ENCODE results near the gene NRG3.

DNA sequence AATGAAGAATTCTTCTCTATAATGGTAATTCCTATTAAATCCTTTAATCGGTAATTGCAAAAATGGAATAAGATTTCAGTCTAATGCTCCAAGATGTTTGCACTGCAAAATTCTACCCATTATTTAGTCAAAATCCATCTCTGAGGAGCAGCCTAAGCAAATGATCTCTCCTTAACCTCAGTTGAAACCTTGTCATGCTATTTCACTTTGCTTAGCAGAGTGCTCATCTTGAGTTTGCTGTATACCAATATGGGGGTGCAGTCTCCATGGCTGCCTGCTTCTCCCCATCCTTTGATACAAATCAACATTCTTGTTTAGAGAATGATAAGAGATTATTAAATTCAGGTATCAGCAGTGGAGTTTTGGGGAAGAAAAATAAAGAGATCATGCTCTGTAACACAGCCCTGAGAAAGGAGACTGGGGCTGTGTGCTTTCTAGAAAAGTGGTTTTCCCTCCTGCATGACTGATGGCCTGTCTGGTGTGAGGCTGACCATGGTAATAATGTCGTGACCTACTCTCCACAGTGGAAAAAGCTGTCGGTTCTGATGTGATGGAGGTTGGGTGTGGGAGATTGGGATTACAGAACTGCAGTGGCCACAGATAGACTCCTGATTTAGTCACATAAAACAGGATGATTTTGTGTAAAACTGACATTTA is 982.1 kb downstream of the NRG3 start:
- TF ChIP-seq, protein P1, sequence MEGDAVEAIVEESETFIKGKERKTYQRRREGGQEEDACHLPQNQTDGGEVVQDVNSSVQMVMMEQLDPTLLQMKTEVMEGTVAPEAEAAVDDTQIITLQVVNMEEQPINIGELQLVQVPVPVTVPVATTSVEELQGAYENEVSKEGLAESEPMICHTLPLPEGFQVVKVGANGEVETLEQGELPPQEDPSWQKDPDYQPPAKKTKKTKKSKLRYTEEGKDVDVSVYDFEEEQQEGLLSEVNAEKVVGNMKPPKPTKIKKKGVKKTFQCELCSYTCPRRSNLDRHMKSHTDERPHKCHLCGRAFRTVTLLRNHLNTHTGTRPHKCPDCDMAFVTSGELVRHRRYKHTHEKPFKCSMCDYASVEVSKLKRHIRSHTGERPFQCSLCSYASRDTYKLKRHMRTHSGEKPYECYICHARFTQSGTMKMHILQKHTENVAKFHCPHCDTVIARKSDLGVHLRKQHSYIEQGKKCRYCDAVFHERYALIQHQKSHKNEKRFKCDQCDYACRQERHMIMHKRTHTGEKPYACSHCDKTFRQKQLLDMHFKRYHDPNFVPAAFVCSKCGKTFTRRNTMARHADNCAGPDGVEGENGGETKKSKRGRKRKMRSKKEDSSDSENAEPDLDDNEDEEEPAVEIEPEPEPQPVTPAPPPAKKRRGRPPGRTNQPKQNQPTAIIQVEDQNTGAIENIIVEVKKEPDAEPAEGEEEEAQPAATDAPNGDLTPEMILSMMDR (IDR thresholded peaks at IDR 0.05) = no peak
- TF ChIP-seq POLR2AphosphoS5 (IDR thresholded peaks at IDR 0.05) (no peak), EP300 (IDR thresholded peaks at IDR 0.05) (no peak)

All from esophagus muscularis mucosa (tissue), 4 donors.